Upper lobe of left lung (tissue), 6 donors: Measurements from ENCODE around the gene NBAS. TPM values are rescaled to one million over a fixed set of nuclear protein-coding genes. Genes with fewer than 3 reads are reported as not detected.
"Not testable (repeated sequence)": the region's sequence is repeated elsewhere in the genome, so short reads cannot be mapped to it uniquely, and the experiment has no call there.

Source experiments
- ATAC-seq, 2 donors: fragments of 200-7000 bp; cut with Tn5 transposase; one replicate each; pipeline ENCODE4 v1.9.1; 2022; ENCODE audit warnings: mild to moderate bottlenecking in 2 of 2, moderate library complexity in 2 of 2; ENCODE audit not compliant: low FRiP score in 2 of 2
- DNase-seq, 2 donors: peaks; one replicate each; pipeline ENCODE4 v3.0.0-alpha.2; 2019 to 2020
- H3K27ac ChIP-seq, 4 donors: fragments of 200-600 bp; sonication (generic); one replicate each; pipeline ENCODE4 v1.5.1; 2016 to 2019
- H3K27me3 ChIP-seq, 4 donors: fragments of 200-600 bp; sonication (generic); one replicate each; pipeline ENCODE4 v1.5.1; 2017 to 2019
- H3K36me3 ChIP-seq, 4 donors: fragments of 200-600 bp; sonication (generic); one replicate each; pipeline ENCODE4 v1.5.1; 2016 to 2019
- H3K4me1 ChIP-seq, 4 donors: fragments of 200-600 bp; sonication (generic); one replicate each; pipeline ENCODE4 v1.5.1; 2018 to 2019
- H3K4me3 ChIP-seq, 4 donors: fragments of 200-600 bp; sonication (generic); one replicate each; pipeline ENCODE4 v1.5.1; 2017 to 2019; ENCODE audit warnings: mild to moderate bottlenecking in 2 of 4, moderate library complexity in 1 of 4
- H3K9me3 ChIP-seq, 4 donors: fragments of 200-600 bp; sonication (generic); one replicate each; pipeline ENCODE4 v1.5.1; 2018 to 2019
- EP300 ChIP-seq, 4 donors: sonication (generic); formaldehyde crosslinking; IDR thresholded peaks; one replicate each; pipeline ENCODE4 v1.5.1; 2017; ENCODE audit warnings: antibody characterized with exemption in 4 of 4, control low read depth in 2 of 4
- POLR2A ChIP-seq, 4 donors: fragments of 450-650 bp; IDR thresholded peaks; one replicate each; pipeline ENCODE4 v1.5.1; 2016 to 2017; ENCODE audit warnings: antibody characterized with exemption in 4 of 4, mild to moderate bottlenecking in 2 of 4
- POLR2AphosphoS5 ChIP-seq, 2 donors: sonication (generic); formaldehyde crosslinking; IDR thresholded peaks; one replicate each; pipeline ENCODE4 v1.5.1; 2017; ENCODE audit warnings: antibody characterized with exemption in 2 of 2
- WGBS, 2 donors: methylation state at CpG; one replicate each; pipeline ENCODE4 v1.1.5; 2017 to 2018; 5-methylcytosine and 5-hydroxymethylcytosine counted together
- total RNA-seq, 6 donors: library from RNA; depleted of rRNA in 4 of 6; stranded (reverse); fragments of >200 nt in 4 of 6; gene quantifications; one replicate each; pipeline versions ENCODE4 v1.1.0 to v1.2.1, GENCODE V29; 2016 to 2021
- TF ChIP-seq, protein P1 (sequence below), 6 experiments: fragments of 450-650 bp in 4 of 6; fragments of 200-600 bp in 2 of 6; sonication (generic) in 2 of 6; IDR thresholded peaks; one replicate each; pipeline ENCODE4 v1.5.1; 2016 to 2019; ENCODE audit warnings: antibody characterized with exemption in 6 of 6
- donor health status: DM: no; HTN: no; CAD: no; lungs with moderate emphysema.
- donor health status: DM: no; HTN: yes; CAD: no; lungs with severe emphysema.

NBAS gene
- total RNA-seq, 6 donors from 2014 or later, result 33.2 to 75.5 (median 43.1) TPM

DNA sequence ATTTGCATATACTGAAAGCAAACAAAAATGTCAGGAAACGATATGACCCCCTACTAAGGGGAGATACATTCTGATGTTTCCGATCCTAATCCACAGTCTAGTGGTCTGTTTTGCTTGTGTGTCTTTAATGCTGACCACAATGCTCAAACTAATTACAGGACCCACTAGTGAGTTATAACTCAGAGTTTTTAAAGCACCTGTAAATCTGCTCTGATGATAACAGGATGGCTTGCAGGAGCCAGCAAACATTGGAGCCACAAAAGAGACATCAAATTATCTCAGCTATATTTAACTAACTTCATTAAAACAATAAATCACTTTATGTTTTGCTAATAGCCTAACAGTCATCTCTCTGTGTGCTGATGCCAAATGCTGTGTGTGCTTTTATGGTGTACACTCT, 300.3 kb downstream of the NBAS start:
- H3K9me3 ChIP-seq, result peaks cover 0 to 8% (median 1%) of the 10 kb centered on the region in 4 donors
- TF ChIP-seq POLR2A (IDR thresholded peaks at IDR 0.05), result no peak
- no peak for TF ChIP-seq POLR2AphosphoS5 (IDR thresholded peaks at IDR 0.05)
- TF ChIP-seq, protein P1, sequence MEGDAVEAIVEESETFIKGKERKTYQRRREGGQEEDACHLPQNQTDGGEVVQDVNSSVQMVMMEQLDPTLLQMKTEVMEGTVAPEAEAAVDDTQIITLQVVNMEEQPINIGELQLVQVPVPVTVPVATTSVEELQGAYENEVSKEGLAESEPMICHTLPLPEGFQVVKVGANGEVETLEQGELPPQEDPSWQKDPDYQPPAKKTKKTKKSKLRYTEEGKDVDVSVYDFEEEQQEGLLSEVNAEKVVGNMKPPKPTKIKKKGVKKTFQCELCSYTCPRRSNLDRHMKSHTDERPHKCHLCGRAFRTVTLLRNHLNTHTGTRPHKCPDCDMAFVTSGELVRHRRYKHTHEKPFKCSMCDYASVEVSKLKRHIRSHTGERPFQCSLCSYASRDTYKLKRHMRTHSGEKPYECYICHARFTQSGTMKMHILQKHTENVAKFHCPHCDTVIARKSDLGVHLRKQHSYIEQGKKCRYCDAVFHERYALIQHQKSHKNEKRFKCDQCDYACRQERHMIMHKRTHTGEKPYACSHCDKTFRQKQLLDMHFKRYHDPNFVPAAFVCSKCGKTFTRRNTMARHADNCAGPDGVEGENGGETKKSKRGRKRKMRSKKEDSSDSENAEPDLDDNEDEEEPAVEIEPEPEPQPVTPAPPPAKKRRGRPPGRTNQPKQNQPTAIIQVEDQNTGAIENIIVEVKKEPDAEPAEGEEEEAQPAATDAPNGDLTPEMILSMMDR (IDR thresholded peaks at IDR 0.05), result no peak
- TF ChIP-seq EP300 (IDR thresholded peaks at IDR 0.05), result no peak
- no peak for ATAC-seq
- H3K4me1 ChIP-seq, result no peaks in the 10 kb centered on the region
- DNase-seq, result no peak
- no peak overlapping the region for H3K27ac ChIP-seq
- H3K36me3 ChIP-seq, result peaks cover 0 to 7% (median 0%) of the 10 kb centered on the region in 4 donors
- 97 to 98% methylated on average over 2 of the region's 2 CpGs for WGBS, 2 donors
- H3K4me3 ChIP-seq, result no peak overlapping the region
- no peaks in the 10 kb centered on the region for H3K27me3 ChIP-seq

GRCh38 chr2:15260196-15260595, 300.9 kb downstream of the NBAS start:
- Histone ChIP-seq H3K36me3 (peaks cover 0 to 6% (median 0%) of the 10 kb centered on the region in 4 donors), H3K9me3 (peaks cover 0 to 8% (median 1%) of the 10 kb centered on the region in 4 donors), H3K27me3 (no peaks in the 10 kb centered on the region), H3K4me3 (no peak overlapping the region), H3K4me1 (no peaks in the 10 kb centered on the region), H3K27ac (no peak overlapping the region)
- WGBS, 2 donors, result 87 to 93% methylated on average over 3 of the region's 3 CpGs
- DNase-seq (no peak), ATAC-seq (no peak)
- TF ChIP-seq, protein P1 (IDR thresholded peaks at IDR 0.05), result no peak
- TF ChIP-seq EP300 (IDR thresholded peaks at IDR 0.05) (no peak), POLR2AphosphoS5 (IDR thresholded peaks at IDR 0.05) (no peak), POLR2A (IDR thresholded peaks at IDR 0.05) (no peak)

- Histone ChIP-seq H3K27me3 (no peaks in the 10 kb centered on the region), H3K4me3 (no peak overlapping the region), H3K27ac (no peak overlapping the region), H3K9me3 (peaks cover 0 to 8% (median 1%) of the 10 kb centered on the region in 4 donors), H3K36me3 (peaks cover 0 to 2% (median 0%) of the 10 kb centered on the region in 4 donors), H3K4me1 (no peaks in the 10 kb centered on the region)
- DNase-seq, result no peak
- 73 to 75% methylated on average over 1 of the region's 1 CpG for WGBS, 2 donors
- TF ChIP-seq POLR2A (IDR thresholded peaks at IDR 0.05) (no peak), EP300 (IDR thresholded peaks at IDR 0.05) (no peak), POLR2AphosphoS5 (IDR thresholded peaks at IDR 0.05) (no peak)
- TF ChIP-seq, protein P1 (IDR thresholded peaks at IDR 0.05), result no peak
- ATAC-seq, result no peak
These were observed 301.8 kb downstream of the NBAS start for GRCh38 chr2:15259356-15259756.

GRCh38 chr2:15258385-15258784, 302.7 kb downstream of the NBAS start:
- H3K36me3 ChIP-seq, DNase-seq, H3K27ac ChIP-seq, H3K4me1 ChIP-seq, H3K9me3 ChIP-seq, H3K4me3 ChIP-seq, H3K27me3 ChIP-seq, ATAC-seq: not testable (repeated sequence)
- 97 to 99% methylated on average over 7 of the region's 7 CpGs for WGBS, 2 donors

GRCh38 chr2:15253835-15254286, 307.3 kb downstream of the NBAS start:
- Histone ChIP-seq H3K27ac (no peak overlapping the region), H3K9me3 (peaks cover 0 to 4% (median 1%) of the 10 kb centered on the region in 4 donors), H3K4me3 (no peak overlapping the region), H3K27me3 (no peaks in the 10 kb centered on the region), H3K36me3 (no peaks in the 10 kb centered on the region), H3K4me1 (no peaks in the 10 kb centered on the region)
- no peak for ATAC-seq
- DNase-seq, result no peak
- TF ChIP-seq POLR2AphosphoS5 (IDR thresholded peaks at IDR 0.05) (no peak), POLR2A (IDR thresholded peaks at IDR 0.05) (no peak), EP300 (IDR thresholded peaks at IDR 0.05) (no peak)
- TF ChIP-seq, protein P1 (IDR thresholded peaks at IDR 0.05), result no peak
- 73 to 86% methylated on average over 3 of the region's 3 CpGs for WGBS, 2 donors
